Caco-2 (cell line): ENCODE data around the gene MESP1. TPM values are rescaled to one million over a fixed set of nuclear protein-coding genes. Genes with fewer than 3 reads are reported as not detected.
A peak's percentile ranks its signal among the peaks of the same experiment; 100 is the strongest.

Source experiments
- BruUV-seq: library from RNA; stranded (reverse); fragments of 400-500 nt; replicated peaks from 2 replicates; lab custom pipeline; 2021; lab: Mats Ljungman, UMichigan
- CTCF ChIA-PET: fragments of 300-600 bp; sonication (Branson Sonifier 250); formaldehyde crosslinking; loops from one replicate; lab custom pipeline; 2022; ENCODE audit warnings: antibody characterized with exemption; lab: Charles Lee
- POLR2A ChIA-PET: fragments of 300-600 bp; sonication (Branson Sonifier 250); formaldehyde crosslinking; loops from one replicate; lab custom pipeline; 2022; ENCODE audit warnings: antibody characterized with exemption; lab: Charles Lee
- DNase-seq, 2 experiments: peaks; one replicate each; pipeline versions ENCODE4 v3.0.0 to v3.0.0-alpha.2; 2020 to 2022
- H3K27me3 ChIP-seq: replicated peaks from 2 replicates; pipeline ENCODE4 v1.6.0; 2011; ENCODE audit warnings: low read length; ENCODE audit not compliant: control insufficient read depth, insufficient read depth
- H3K36me3 ChIP-seq: 2 replicates; pipeline ENCODE4 v1.5.1; 2011; ENCODE audit warnings: low read length; ENCODE audit not compliant: control insufficient read depth, insufficient read depth
- H3K4me1 ChIP-seq: fragments of 250-450 bp; sonication (Bioruptor Pico); 2 replicates; pipeline ENCODE4 v1.5.1; 2020; ENCODE audit warnings: mild to moderate bottlenecking
- H3K4me3 ChIP-seq: 2 replicates; pipeline ENCODE4 v1.5.1; 2011; ENCODE audit warnings: low read depth, mild to moderate bottlenecking, control low read depth, low read length
- H3K9me3 ChIP-seq: fragments of 250-450 bp; sonication (Bioruptor Pico); 2 replicates; pipeline ENCODE4 v1.5.1; 2020; ENCODE audit warnings: mild to moderate bottlenecking, moderate library complexity
- H3K27ac Mint-ChIP-seq: one replicate; pipeline ENCODE4 v1.8.0; 2022; ENCODE audit warnings: mixed read lengths; ENCODE audit not compliant: unreplicated experiment
- H3K27me3 Mint-ChIP-seq: one replicate; pipeline ENCODE4 v1.8.0; 2022; ENCODE audit warnings: mixed read lengths; ENCODE audit not compliant: insufficient read depth, unreplicated experiment
- H3K36me3 Mint-ChIP-seq: one replicate; pipeline ENCODE4 v1.8.0; 2022; ENCODE audit warnings: mild to moderate bottlenecking, mixed read lengths; ENCODE audit not compliant: insufficient read depth, unreplicated experiment
- H3K4me1 Mint-ChIP-seq: one replicate; pipeline ENCODE4 v1.8.0; 2022; ENCODE audit warnings: low read depth, mixed read lengths; ENCODE audit not compliant: unreplicated experiment
- H3K4me3 Mint-ChIP-seq: one replicate; pipeline ENCODE4 v1.8.0; 2022; ENCODE audit warnings: mild to moderate bottlenecking, moderate library complexity, mixed read lengths; ENCODE audit not compliant: unreplicated experiment
- H3K9me3 Mint-ChIP-seq: one replicate; pipeline ENCODE4 v1.8.0; 2022; ENCODE audit warnings: mixed read lengths; ENCODE audit not compliant: unreplicated experiment
- CTCF ChIP-seq, 2 experiments: fragments of 200-600 bp in 1 of 2; IDR thresholded peaks; 1 replicate in 1 of 2; 2 replicates in 1 of 2; pipeline versions ENCODE4 v1.5.1 to v1.8.0; 2011 to 2022; ENCODE audit warnings: antibody characterized with exemption in 1 of 2, control low read depth in 1 of 2, inconsistent platforms in 1 of 2, low read depth in 1 of 2, low read length in 1 of 2, mild to moderate bottlenecking in 1 of 2, moderate library complexity in 1 of 2; ENCODE audit not compliant: insufficient read depth in 1 of 2, severe bottlenecking in 1 of 2, unreplicated experiment in 1 of 2
- intact Hi-C: fragments of 100-400 bp; cut with micrococcal nuclease; formaldehyde crosslinking; loops from one replicate; pipeline ENCODE4 v1.10.0; 2022; ENCODE audit not compliant: unreplicated experiment
- total RNA-seq: library from RNA; stranded (reverse); gene quantifications from 2 replicates; pipeline ENCODE4 v1.2.3, GENCODE V29; 2022

MESP1 gene
- total RNA-seq, 1 experiment from 2014 or later: 1.00 TPM

GRCh38 chr15:89760303-89761008 lies 9.4 kb upstream of the MESP1 start:
- no peaks in the 10 kb centered on the region for H3K27me3 Mint-ChIP-seq
- ChIA-PET CTCF (interaction anchor here (0.6 to 5.7 kb wide), 26 partner anchors 9 to 185 kb away, joined by 3 to 154 read pairs (median 4); partner anchors contain the start of genes AP3S2, MESP1, MESP2 and TICRR), POLR2A (interaction anchor here (0.5 to 1.0 kb wide), 3 partner anchors 63 to 114 kb away, joined by 3 read pairs; no protein-coding TSS in a partner anchor)
- DNase-seq: peak; percentile 74 to 89
- peak; percentile 79 to 96 for TF ChIP-seq CTCF (IDR thresholded peaks at IDR 0.05; ENCODE audit: insufficient read depth in 1 of 2, low read depth in 1 of 2, low read length in 1 of 2, severe bottlenecking in 1 of 2, unreplicated experiment in 1 of 2)
- H3K4me3 ChIP-seq: no peak overlapping the region
- H3K36me3 ChIP-seq: no peaks in the 10 kb centered on the region
- no peak overlapping the region for H3K27ac Mint-ChIP-seq
- H3K27me3 ChIP-seq: no peaks in the 10 kb centered on the region
- H3K4me1 ChIP-seq: peaks cover 26% of the 10 kb centered on the region
- no peak overlapping the region for H3K4me3 Mint-ChIP-seq
- no peaks in the 10 kb centered on the region for H3K9me3 Mint-ChIP-seq
- intact Hi-C loops: loop anchor here (1.0 to 10.0 kb wide), 4 partner anchors 20 to 128 kb away; no protein-coding TSS in a partner anchor
- H3K4me1 Mint-ChIP-seq: peaks cover 7% of the 10 kb centered on the region
- no peaks in the 10 kb centered on the region for H3K9me3 ChIP-seq
- H3K36me3 Mint-ChIP-seq: no peaks in the 10 kb centered on the region
- no TSS peak for BruUV-seq

- POLR2A ChIA-PET: no interaction called here
- CTCF ChIA-PET: interaction anchor here (0.6 to 5.7 kb wide), 10 partner anchors 10 to 131 kb away, joined by 3 to 154 read pairs (median 4); partner anchors contain the start of gene MESP1
- no peak overlapping the region for H3K4me3 Mint-ChIP-seq
- no peak overlapping the region for H3K27ac Mint-ChIP-seq
- peaks cover 10% of the 10 kb centered on the region for H3K4me1 Mint-ChIP-seq
- Histone ChIP-seq H3K9me3 (no peaks in the 10 kb centered on the region), H3K4me1 (peaks cover 30% of the 10 kb centered on the region), H3K27me3 (no peaks in the 10 kb centered on the region), H3K4me3 (no peak overlapping the region), H3K36me3 (no peaks in the 10 kb centered on the region)
- H3K27me3 Mint-ChIP-seq: no peaks in the 10 kb centered on the region
- no peaks in the 10 kb centered on the region for H3K36me3 Mint-ChIP-seq
- intact Hi-C loops: loop anchor here (1.0 to 10.0 kb wide), 4 partner anchors 20 to 128 kb away; no protein-coding TSS in a partner anchor
- no peak for TF ChIP-seq CTCF (IDR thresholded peaks at IDR 0.05; ENCODE audit: insufficient read depth in 1 of 2, low read depth in 1 of 2, low read length in 1 of 2, severe bottlenecking in 1 of 2, unreplicated experiment in 1 of 2)
- H3K9me3 Mint-ChIP-seq: no peaks in the 10 kb centered on the region
- BruUV-seq: no TSS peak
- DNase-seq: no peak
Observed at GRCh38 chr15:89759835-89760234, 8.8 kb upstream of the MESP1 start.

- Histone ChIP-seq H3K4me1 (peaks cover 33% of the 10 kb centered on the region), H3K36me3 (no peaks in the 10 kb centered on the region), H3K4me3 (no peak overlapping the region), H3K9me3 (no peaks in the 10 kb centered on the region), H3K27me3 (no peaks in the 10 kb centered on the region)
- BruUV-seq: no TSS peak
- no peak for DNase-seq
- ChIA-PET POLR2A (no interaction called here), CTCF (interaction anchor here (5.7 kb wide), 1 partner anchor 117 kb away, joined by 154 read pairs; no protein-coding TSS in a partner anchor)
- intact Hi-C loops: no loop called here
- H3K36me3 Mint-ChIP-seq: no peaks in the 10 kb centered on the region
- H3K4me3 Mint-ChIP-seq: no peak overlapping the region
- H3K27ac Mint-ChIP-seq: no peak overlapping the region
- H3K4me1 Mint-ChIP-seq: peaks cover 16% of the 10 kb centered on the region
- no peaks in the 10 kb centered on the region for H3K27me3 Mint-ChIP-seq
- no peak for TF ChIP-seq CTCF (IDR thresholded peaks at IDR 0.05; ENCODE audit: insufficient read depth in 1 of 2, low read depth in 1 of 2, low read length in 1 of 2, severe bottlenecking in 1 of 2, unreplicated experiment in 1 of 2)
- no peaks in the 10 kb centered on the region for H3K9me3 Mint-ChIP-seq
Observed at GRCh38 chr15:89758981-89759380, 7.9 kb upstream of the MESP1 start.
